Choroid plexus epithelial cell (primary cell): Measurements from ENCODE around the gene PRAC2.

Experiments used
- DNase-seq: peaks from one replicate; pipeline ENCODE4 v3.0.0-alpha.2; 2010; ENCODE audit warnings: low read depth
- H3K4me3 ChIP-seq: 2 replicates; pipeline ENCODE4 v1.5.1; 2011; ENCODE audit warnings: low read depth, mild to moderate bottlenecking, control low read depth, low read length, moderate library complexity
- CTCF ChIP-seq: conservative IDR thresholded peaks from 2 replicates; pipeline ENCODE4 v1.5.1; 2011; ENCODE audit warnings: low read depth, mild to moderate bottlenecking, control low read depth, inconsistent platforms, low read length, moderate library complexity

Gene PRAC2

DNA sequence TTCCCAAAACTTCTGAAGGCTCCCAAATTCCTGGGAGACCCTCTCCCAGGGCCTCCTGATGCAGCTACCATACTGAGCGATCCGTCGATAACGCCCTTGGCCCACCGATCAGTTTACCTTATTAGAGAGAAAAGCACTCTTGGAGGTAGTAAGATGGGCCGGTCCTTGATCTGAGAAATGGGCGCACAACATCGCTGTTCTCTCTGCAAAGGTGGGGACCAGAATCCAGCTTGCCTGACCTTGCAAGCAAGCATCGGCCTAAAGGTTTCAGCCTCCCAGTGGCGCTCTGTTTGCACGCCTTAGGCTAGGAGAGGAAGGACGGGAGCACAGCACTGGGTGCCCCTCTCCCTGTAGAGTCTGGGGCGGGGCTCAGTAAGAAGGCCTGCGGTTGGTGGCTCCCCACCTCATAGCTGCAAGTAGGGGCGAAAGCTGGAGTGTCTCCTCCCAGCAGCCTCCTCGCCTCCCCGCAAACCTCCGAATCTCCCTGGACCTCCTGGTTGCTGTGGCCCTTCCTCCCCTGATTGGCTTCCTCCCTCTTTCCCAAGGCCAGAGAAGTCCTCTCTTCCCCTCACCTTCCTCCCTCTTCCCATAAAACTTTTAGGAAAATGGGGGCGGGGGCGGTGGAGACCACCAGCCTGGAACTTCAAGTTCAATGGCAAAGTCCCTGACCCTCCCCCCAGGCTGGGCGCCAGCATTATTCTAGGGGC, 631 bp upstream of the PRAC2 start, which contains the start of gene PRAC1:
TSS of gene PRAC1 (minus strand) at position 318 of the 707 bp plus-strand sequence. CDS start at position 192, 126 bp downstream.
- TF ChIP-seq CTCF: no peak

DNA sequence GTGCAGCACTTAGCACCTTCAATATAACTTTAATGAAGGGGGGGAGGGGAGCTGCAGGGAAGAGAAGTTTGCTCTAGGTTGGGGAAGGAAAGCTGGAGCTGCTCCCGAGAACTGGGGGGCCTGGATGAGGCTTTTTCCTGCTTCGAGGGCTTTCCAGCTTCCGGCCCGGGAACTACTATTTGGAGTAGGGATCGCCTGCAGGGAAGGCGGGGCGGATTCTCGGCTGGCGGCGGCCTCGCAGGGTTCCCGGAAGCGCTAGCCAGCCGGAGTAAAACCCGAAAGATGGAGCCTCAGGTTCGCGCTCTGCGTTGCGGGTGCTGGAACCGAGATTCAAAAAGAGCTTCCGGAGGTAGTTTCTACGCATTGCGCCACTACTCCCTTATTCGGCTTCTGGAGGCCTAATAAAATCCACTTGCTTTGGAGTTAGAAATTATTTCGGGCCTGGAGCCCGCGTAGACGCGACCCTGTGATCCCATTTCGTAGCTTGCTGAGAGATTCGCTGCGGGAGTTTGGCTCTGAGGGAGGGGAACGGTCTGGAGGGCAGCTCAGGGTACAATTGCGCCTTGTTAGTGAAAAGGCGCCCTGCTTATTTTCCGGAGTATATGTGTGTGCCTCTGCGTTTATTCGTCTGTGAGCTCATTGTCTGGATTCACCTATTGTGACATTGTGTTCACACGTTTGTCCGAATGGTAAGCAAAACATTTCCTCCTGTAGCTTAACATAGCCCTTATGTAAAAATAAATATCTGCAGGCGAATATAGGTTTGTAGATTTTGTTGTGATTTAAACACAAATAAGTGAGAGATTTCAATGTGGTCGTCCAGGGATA, 652 bp downstream of the PRAC2 start:
- TF ChIP-seq CTCF: no peak
- H3K4me3 ChIP-seq: no peak overlapping the region
- DNase-seq: no peak

More for the DNA sequence above, 631 bp upstream of the PRAC2 start, which contains the start of gene PRAC1:
- H3K4me3 ChIP-seq: no peak within 1 kb of the TSS
- DNase-seq: no peak

DNA sequence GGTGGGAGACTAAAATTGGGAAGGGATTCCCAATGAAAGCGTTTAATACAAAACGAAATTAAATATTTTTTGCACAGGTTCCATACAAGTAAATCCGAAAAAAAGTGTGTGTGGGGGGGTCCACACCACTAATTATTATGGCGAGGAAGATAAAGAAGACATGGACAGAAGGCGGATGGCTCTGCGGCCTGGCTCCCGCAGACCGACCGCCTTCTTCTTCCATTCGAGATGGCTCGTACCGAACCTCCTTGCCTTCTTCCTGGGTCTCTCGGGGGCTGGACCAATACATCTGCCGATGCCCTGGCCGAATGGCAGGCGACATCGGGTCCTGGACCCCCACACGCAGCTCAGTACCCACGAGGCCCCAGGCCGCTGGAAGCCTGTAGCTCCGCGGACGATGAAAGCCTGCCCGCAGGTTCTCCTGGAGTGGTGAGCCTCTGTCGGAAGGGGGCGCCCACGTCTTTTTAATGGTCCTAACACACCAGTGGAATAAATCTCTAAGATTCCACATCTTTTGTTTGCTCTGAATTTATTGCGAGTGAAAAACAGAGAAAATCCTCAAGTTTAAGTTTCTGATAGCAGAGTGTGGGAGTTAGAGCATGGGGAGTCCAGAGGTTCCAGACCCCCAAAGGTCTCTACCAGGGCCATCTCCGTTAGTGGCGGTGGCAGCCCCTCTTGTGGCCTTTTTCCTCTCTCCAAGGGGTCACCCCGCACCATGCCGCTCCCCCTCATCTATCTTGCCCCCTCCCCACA, 1.4 kb downstream of the PRAC2 start:
- peak; percentile 83 for DNase-seq
- H3K4me3 ChIP-seq: no peak overlapping the region
- peak; percentile 80 for TF ChIP-seq CTCF

DNA sequence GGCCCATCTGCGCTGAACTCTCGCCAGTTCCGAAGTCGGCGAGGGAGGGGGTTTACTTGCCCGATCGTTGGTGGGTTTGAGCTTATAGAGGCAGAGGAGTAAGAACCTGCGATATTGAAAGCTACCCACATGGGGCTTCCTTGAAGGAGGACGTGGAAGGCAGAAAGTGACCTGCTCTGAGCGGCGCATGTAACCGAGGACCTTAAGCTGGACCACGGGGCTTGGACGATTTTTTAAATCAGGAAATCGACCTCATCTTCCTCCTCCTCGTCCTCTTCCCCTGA, 2.0 kb downstream of the PRAC2 start:
- no peak for DNase-seq
- H3K4me3 ChIP-seq: no peak overlapping the region
- no peak for TF ChIP-seq CTCF

GRCh38 chr17:48725288-48726064, 2.5 kb downstream of the PRAC2 start:
- H3K4me3 ChIP-seq: no peak overlapping the region
- DNase-seq: no peak
- TF ChIP-seq CTCF: no peak

DNA sequence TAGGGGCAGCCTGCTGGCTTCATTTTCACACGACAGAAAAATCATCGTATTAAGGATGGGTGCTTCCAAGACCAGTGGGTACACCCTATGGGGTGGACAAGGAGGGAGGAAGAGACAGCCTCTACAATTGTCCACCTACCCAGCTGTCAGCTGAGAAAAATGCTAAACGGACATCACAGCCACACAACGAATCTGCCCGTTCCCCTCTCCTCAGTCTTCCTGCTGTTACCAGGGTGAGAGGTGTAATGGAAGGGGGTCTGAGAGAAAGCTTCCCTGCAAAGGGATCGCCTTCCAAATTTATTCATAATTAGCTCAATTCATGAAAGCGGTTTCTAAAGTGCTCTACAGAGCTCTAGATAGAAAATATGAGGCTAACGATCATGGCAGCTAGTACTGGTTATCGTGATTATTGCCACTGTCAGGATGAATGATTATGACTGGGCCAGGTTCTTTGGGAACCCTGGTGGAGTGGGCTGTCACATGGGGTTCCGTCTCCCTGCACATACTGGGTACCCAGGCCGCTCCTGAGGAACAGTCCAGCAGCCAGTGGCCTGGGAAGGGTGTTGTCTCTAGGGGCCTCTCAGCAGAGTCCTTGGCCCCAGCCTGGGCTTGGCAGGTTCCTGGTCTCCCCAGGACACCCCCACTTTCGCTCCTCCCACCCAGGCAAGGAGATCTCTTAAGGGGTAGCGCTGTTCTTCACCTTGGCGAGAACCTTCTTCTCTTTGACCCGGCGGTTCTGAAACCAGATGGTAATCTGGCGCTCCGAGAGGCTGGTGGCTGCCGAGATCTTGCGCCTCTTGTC, 3.3 kb downstream of the PRAC2 start:
- TF ChIP-seq CTCF: no peak
- no peak for DNase-seq

More for the DNA sequence above, 3.3 kb downstream of the PRAC2 start:
- H3K4me3 ChIP-seq: no peak overlapping the region
